AG04449 (cell line): ENCODE measurements around the gene RHEX.

Source experiments
- CTCF ChIA-PET: fragments of 350-600 bp; formaldehyde crosslinking; extraction: SDS; loops from one replicate; lab custom pipeline; 2021; ENCODE audit warnings: antibody characterized with exemption; lab: Yijun Ruan, JAX
- POLR2A ChIA-PET: fragments of 400-600, 350-600 bp; formaldehyde crosslinking; extraction: SDS; loops from one replicate; lab custom pipeline; 2020; ENCODE audit warnings: antibody characterized with exemption, inconsistent platforms; lab: Yijun Ruan, JAX
- DNase-seq: peaks from one replicate; pipeline ENCODE4 v3.0.0-alpha.2; 2010; ENCODE audit warnings: low read depth, low spot score
- H3K4me3 ChIP-seq: 2 replicates; pipeline ENCODE4 v1.5.1; 2011; ENCODE audit warnings: low read depth, mild to moderate bottlenecking, control low read depth, low read length
- TF ChIP-seq, protein P1 (sequence below): IDR thresholded peaks from one replicate; pipeline ENCODE4 v1.5.1; 2011; ENCODE audit warnings: mild to moderate bottlenecking, moderate library complexity, low read length, control low read depth, inconsistent platforms; ENCODE audit not compliant: insufficient read depth; ENCODE audit errors: missing control alignments

RHEX gene

DNA sequence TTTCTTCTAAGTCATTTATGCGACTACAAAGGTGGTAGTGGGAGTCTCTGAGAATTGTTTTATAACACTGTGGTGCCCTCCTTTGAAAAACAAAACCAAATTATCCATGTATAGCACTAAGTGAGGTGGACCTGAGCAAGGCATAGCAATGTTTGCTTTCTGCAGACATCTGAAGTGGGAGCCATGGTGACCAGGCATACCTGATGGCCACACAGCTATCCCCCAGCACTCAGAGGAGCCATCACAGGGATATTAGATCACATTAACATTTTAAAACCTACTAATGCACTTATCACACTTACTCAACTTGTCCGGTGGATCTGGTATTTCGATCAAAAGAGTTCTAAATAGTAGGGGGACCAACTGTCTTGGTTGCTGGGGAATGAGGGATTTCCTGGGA, 89.0 kb downstream of the RHEX start:
- ChIA-PET POLR2A (no interaction called here), CTCF (no interaction called here)
- TF ChIP-seq, protein P1, sequence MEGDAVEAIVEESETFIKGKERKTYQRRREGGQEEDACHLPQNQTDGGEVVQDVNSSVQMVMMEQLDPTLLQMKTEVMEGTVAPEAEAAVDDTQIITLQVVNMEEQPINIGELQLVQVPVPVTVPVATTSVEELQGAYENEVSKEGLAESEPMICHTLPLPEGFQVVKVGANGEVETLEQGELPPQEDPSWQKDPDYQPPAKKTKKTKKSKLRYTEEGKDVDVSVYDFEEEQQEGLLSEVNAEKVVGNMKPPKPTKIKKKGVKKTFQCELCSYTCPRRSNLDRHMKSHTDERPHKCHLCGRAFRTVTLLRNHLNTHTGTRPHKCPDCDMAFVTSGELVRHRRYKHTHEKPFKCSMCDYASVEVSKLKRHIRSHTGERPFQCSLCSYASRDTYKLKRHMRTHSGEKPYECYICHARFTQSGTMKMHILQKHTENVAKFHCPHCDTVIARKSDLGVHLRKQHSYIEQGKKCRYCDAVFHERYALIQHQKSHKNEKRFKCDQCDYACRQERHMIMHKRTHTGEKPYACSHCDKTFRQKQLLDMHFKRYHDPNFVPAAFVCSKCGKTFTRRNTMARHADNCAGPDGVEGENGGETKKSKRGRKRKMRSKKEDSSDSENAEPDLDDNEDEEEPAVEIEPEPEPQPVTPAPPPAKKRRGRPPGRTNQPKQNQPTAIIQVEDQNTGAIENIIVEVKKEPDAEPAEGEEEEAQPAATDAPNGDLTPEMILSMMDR: no peak
- no peak for DNase-seq
- H3K4me3 ChIP-seq: no peak overlapping the region

DNA sequence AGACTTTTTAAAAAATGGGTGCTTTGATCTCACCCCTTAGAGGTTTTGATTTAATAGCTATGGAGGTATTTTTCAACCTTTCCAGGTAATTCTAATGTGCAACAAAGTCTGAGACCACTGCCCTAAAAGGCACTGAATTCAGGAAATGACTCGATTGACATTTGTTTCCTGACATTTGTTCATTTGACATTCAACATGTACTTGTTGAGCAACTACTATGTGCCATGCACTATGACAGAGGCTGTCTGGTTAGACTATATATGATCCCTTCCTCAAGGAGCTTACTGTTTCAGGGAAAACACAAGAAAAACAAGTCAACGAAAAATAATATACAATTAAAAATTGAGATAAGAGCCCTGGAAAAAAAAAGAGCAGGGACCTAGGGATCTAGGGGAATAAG, 89.8 kb downstream of the RHEX start:
- POLR2A ChIA-PET: no interaction called here
- TF ChIP-seq, protein P1: no peak
- CTCF ChIA-PET: interaction anchor here (1.5 kb wide), 1 partner anchor 112 kb away, joined by 4 read pairs; no protein-coding TSS in a partner anchor
- no peak overlapping the region for H3K4me3 ChIP-seq
- no peak for DNase-seq

DNA sequence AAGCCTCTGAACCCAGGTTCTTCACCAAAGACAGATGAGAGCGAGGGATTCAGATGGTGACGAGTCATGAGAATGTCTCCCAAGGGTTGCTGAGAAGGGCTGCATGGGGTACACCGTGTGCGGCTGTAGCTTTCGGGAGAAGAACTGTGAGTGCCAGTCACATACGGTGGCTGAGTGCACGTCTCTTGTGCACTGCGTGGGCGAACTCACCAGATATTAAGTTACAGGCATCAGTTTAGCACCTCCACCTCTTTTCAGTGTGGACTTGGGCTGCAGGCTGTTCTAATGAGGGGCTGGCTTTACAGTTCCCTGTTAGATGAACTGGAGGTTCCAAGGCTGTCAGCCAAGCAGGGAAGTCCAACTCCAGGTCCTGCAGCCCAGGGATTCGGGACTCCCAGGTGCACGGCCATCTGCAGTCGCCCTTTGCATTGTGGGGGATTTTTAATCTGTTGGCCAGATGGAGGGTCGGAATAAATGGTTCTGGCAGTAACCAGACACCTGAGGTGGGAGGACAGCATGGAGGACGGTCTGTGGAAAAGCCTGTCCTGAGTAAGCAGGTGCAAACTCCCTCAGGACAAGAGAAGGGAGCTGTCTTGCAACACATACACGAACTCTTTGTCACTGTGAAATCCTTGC, 90.7 kb downstream of the RHEX start:
- POLR2A ChIA-PET: no interaction called here
- H3K4me3 ChIP-seq: no peak overlapping the region
- DNase-seq: no peak
- TF ChIP-seq, protein P1: no peak
- CTCF ChIA-PET: interaction anchor here (1.5 kb wide), 1 partner anchor 113 kb away, joined by 4 read pairs; no protein-coding TSS in a partner anchor

DNA sequence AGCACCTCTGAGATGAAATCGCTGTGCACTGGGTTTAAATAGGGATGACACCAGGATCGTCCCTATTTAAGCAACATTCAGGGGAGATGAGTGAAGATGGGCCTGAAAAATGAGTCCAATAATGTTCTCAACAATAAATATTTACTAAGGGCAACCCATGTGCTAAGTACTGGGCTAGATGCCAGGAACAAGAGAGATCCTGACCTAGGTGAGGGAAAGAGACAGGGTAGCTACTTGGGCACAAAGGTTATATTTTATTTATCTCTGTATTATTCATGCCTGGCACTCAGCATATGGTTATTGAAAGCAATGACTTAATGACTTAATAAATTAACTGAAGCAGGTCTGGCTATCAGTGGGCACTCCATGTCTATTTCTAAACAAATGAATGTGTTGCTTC, 91.6 kb downstream of the RHEX start:
- no peak for DNase-seq
- H3K4me3 ChIP-seq: no peak overlapping the region
- TF ChIP-seq, protein P1: no peak
- ChIA-PET CTCF (interaction anchor here (1.5 kb wide), 1 partner anchor 114 kb away, joined by 4 read pairs; no protein-coding TSS in a partner anchor), POLR2A (no interaction called here)

DNA sequence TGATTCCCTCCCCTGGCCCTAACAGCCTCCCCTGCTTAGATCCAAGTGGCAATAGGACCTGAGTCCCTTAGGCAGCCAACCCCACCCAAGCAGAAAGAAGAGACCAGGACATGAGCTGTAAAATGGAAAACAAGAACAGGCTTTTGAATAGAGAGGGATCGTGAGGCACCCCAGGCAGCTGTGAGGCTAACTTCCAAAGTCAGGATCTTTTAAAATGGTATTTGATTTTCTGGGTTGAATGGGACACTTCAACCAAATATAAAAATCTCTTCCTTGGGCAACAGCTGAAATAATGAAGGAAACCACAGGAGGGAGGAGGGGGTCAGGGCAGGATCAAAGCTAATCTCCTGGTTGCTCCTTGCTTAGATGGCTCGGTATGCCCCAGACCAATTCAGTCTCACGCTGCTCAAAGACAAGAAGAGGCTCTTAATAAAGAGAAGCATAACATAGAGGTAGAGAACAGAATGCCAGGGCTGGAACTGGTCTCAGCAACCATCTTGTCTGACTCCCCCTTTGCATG, 92.9 kb downstream of the RHEX start:
- TF ChIP-seq, protein P1: no peak
- no peak for DNase-seq
- no peak overlapping the region for H3K4me3 ChIP-seq
- CTCF ChIA-PET: no interaction called here
- POLR2A ChIA-PET: no interaction called here
